CD4-positive, alpha-beta T cell treated with Interleukin-4 for 1 hour (primary cell): ENCODE results near the gene ELK1.

Source experiments
- DNase-seq, 2 donors: peaks; one replicate each; pipeline ENCODE4 v3.0.0-alpha.2; 2020 to 2022

Gene ELK1

DNA sequence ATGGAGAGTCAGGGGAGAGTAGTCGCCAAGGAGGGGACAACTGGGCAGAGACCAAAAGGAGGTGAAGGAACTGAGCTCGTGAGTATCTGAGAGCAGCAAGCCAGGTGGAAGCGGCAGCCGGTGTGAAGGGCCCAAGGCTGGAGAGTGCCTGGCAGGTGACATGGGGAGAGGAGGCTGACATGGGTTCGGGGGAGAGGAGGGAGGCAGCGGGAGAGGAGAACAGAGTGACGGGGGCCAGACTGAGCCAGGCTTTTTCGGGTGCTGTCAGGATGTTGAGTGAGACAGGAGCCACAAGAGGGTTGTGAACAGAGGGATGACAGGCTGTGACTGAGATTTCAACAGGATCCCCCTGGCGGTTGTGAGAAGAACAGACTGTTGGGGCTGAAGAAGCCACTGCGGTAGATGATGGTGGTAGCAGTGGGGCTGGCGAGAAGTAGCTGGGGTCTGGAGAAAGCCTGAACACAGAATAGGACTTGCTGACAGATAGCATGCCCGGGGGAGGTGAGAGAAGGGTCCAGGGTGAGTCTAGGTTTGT, 5.7 kb downstream of the ELK1 start:
- peak in 1 of 2 donors; percentile 24 for DNase-seq

DNA sequence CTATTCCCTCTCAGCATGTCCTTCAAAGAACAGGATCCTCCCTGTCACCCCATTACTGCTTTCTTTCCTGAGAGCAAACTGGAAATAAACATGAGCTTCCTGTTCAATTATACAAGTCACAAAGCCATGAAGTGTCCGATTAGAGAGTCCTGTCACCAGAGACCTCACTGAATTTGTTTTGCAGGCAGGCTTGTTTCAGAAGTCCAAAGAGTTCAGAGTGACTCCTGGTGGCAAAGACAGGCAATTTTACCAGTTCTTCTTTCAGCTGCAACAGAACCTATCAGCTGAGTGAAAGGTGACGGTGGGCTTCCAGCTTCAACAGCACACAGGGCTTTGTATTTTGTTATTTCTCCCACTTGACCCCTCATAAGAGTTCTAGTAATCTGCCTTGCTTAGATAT, 6.4 kb downstream of the ELK1 start:
- no peak for DNase-seq

DNA sequence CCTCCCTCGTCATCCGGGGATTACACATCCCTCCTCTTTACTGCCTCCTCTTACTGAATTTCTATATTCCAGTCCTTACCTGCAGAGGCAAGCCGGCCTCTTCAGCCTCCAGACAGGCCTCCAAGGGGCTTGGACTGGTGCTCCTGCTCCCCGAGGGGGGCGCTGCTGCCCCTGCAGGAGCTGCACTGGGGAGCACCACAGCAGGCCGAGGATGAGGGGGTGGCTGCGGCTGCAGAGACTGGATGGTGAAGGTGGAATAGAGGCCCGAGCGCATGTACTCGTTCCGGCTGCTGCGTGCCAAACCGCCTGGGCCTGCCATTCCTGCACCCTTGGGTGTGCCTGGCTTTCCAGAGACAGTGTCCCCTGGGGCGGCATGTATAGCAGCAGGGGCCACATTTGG, 11.5 kb downstream of the ELK1 start:
- no peak for DNase-seq

DNA sequence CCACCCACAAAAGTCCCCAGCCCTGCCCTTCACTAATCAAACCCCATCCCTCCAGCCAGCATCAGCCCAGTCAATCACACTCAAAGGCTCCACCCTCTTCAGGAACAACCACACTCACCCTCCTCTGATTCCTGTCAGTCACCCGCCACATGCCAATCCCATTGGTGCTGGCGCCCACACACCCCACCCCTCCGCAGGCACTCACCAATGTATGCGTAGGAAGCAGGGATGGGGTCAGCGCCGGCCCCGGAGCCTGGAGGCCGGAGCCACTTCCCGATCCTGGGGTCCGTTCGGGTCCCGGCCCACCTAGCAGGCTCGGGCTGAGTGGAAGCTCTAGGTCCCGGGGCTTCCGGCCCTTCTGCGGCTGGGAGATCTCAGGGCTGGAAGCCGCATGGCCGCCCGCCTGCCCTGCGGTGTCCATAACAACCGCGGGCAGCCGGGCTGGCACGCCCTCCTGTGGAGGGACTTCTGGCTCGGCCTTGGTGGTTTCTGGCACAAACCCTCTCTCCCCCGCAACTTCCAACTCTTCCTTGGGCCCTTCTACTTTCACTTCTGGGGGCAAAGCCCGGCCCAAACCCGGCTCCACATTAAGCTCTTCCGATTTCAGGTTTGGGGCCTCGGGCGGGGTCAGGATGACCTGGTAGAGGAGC, 12.7 kb downstream of the ELK1 start:
- peak; percentile 48 to 59 for DNase-seq

DNA sequence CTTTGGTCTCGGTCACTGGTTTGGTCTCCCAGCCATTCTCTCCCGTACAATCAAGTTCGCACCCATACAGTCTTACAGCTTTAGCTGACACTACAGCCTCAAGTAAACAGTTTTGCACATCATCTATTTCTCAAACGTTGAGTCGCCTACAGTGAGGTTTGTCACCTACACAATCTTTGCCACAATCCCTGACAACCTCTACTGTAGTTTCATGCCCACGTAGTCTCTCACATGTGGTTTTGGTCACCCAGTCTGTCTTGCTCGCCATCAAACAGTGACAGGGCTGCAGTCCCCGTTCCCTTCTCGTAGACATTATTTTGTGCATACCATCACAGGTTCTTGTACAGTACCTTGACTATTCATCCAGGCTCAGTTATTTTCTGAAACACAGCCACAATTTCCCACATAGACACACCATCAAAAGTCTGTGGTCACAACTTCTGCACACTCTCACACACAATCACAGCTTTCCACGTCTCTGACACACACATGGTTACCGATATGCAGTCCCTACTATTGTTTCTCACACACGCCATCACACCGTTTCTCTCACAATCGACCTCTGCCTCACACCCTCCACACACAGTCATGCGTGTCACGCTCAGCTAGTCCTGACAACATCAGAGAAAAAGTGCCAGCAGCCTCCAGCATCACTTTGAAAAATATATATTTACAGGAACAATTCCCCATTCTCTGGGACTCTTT, 15.3 kb downstream of the ELK1 start:
- peak in 1 of 2 donors; percentile 35 for DNase-seq

DNA sequence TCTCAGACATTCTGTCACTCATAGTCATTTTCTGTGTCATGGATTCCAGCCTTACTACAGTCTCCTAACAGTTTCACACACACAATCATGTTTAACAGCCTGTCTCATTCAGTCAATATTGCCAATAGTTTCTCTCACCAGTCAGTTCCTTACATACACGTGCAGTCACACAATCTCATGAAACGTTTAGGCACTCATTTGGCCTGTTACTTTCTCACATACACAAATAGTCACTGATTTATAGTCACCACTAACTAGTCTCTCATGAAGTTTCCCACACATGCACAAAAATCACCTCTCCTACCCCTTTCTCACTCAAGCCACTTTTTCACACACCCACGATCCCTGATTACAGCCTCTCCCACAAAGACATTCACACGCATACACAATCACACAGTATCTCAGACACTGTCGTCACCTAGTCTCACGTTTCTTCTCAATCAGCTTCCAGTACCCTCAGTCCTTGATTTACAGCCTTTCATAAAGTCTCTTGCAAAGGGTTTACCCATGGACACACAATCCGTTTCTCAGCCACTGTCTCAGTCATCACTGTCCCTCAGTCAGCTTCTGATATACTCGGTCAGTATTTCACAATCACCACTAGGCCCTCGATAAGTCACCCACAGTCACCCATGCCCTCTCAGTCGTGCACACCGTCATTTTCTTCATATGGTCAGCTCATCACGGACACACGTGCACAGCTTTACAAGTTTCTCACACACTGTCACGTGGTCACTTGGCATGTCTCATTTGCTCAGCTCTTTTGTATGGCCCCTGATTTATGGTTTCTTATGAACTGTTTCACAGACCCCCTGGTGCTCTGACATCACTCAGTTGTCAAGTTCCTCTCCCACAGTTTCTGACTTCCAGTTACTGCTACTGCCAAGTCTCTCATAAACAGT, 16.4 kb downstream of the ELK1 start:
- DNase-seq, result peak in 1 of 2 donors; percentile 65

DNA sequence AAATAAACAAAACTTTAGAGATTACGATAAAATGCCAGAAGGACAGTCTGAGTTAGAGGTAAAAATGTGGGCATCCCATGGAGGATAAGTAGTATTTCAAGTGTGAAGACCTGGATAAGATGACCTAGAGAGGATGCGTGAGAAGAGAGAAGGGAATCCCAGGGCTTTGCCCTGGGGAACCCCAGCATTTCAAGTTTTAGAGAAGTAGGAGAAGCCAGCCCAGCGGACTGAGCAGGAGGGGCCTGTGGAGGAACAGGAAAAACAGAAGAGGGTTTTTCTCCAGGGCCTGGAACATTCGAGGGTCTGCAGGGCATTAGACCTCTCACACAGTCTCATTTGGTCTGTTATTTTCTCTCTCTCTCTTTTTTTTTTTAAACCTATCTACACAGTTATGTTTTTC, 17.7 kb downstream of the ELK1 start:
- DNase-seq, result peak in 1 of 2 donors; percentile 47

DNA sequence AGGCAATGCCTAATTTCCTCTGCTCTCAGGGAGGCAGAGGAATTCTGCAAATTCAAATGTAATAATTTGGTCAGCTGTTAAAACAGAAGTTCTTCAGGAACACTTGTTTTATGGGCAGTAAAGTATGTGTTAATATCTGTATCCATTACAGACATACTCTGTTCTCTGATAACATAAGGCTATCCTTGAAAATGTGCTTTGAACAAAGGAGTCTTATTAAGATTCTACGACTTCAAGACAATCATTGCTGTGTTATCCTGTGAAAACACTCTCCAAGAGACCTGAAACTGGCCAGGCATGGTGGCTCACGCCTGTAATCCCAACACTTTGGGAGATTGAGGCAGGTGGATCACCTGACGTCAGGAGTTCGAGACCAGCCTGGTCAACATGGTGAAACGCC, 18.7 kb downstream of the ELK1 start:
- DNase-seq, result no peak

DNA sequence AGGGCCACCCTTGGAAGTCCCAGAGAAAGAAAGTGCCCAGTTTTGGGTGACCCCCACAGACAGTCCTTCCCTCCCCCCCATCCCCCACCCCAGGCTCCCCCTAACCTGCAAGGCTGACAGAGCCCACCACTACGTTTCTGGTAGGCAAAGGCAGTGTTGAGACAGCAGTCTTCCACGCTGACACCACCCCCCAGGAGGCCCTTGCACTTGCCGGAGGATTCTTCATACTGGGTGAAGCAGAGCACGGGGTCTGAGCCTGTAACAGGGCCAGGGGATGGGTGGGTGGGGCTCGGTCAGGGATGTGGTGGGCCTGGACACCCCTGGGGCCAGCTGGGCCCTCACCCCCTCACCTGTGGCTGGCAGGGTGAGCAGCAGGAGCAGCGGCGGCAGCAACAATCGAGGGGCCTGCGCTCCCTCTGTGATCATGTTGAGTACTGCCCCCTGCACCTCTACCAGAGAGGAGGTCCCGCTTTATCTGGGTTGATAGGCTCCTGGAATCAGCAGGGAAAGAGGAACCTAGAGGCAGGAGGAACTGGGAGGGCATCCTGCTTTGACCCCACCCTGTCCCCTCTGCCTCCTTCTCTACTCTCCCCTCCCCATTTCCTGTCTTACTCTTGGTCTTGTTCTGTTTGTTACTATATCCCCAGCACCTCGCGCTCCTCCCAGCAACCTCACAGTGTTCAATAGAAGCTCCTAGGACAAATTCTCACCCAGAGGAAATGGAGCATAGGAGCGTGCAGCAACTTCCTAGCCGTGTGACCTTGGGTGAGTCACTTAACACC, 20.8 kb downstream of the ELK1 start, which contains the start of gene CFP:
CFP (minus strand) TSS at position 512 of the 782 bp plus-strand sequence; CDS start at position 426, 86 bp downstream.
- no peak for DNase-seq

DNA sequence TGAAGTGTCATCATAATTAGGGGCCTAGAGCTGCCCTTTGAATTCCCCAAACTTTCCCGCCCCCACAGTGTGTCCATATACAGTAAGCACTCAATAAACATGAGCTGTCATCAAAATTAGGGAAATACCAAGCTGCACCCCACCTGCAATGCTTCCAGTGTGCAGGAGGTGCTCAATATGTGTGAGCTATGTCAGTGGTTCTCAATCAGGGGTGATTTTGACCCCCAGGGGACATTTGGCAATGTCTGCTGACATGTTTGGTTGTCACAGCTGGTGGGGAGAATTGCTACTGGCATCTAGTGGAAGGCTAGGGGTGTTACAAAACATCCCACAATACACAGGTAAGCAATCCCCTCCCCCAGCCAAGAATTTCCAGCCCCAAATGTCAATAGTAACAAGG, 21.4 kb downstream of the ELK1 start:
- peak in 1 of 2 donors; percentile 26 for DNase-seq

DNA sequence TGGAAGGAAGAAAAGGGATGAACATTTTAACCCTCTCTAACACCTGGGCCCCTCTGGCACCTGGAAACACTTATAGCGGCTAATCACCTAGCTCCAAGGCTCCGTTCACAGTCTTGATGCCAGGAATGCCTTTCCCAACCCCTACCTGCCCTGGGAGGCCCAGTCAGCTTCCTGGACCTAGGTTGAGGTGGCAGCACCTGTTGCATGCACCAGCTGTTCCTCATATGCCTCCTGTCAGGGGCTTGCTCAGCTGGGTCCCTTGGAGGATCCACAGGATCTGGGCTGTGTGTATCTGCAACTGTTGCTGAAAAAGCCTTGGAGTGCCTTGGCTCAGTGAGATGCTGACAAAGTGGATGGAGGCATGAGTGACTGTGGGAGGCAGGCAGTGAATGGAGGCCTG, 25.0 kb downstream of the ELK1 start:
- DNase-seq, result no peak

DNA sequence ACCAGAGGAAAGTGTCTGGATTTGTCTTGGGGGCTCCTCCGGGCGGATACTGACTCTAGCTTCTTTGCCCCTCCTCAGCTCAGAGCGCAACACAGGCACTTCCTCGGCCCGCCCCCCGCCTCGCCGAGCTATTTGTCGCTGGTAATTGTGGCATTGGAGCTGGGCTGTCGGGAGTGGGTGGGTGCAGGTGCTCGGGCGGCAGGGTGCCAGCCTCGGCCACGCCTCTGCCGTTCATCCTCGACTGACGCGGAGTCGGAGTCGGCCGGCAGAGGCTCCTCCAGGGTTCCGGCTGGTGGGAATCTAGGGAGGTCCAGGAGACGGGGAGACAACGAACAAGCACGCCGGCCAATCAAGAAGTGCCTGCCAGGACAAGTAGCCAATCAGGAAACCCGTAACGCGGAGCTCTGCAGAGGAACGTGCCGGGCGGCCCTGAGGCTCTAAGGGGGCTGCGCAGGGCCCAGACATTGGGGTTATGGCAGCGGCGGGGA, 26.8 kb downstream of the ELK1 start:
- peak; percentile 52 to 58 for DNase-seq

DNA sequence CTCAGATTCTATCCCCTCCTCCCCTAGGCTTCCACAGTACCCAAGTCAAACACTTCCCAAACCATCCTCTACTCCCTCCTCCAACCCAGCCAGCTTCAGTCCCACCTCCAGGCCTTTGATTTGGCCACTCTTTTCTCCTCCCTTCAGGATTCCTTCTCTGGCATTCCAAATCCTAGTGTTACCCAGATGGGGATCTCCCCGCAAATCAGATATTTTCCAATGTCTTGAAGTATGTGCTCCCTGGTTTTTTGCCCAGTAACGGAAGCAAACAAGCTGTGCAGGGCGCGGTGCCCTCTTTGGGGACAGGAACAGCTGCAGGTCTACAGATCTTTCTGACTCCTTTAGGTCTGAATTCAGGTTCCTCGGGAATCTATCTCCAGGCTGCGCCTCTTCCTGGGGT, 28.5 kb downstream of the ELK1 start:
- no peak for DNase-seq

DNA sequence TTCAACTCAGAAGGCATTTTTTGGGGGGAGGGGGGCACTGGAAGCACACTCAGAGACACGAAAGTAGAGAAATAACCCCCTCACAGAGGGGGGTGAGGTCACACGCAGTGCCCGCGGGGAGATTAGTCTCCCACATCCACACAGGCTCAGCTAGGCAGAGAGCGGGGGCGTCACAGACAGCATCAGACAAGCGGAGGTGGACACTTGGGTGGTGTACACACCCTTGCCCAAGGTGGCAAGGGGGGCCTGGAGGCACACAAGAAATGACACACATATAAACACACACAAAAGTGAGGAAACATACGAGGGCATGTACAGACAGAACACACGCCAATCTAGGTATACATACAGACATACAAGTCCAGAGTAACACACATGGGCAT, 30.1 kb downstream of the ELK1 start:
- no peak for DNase-seq

DNA sequence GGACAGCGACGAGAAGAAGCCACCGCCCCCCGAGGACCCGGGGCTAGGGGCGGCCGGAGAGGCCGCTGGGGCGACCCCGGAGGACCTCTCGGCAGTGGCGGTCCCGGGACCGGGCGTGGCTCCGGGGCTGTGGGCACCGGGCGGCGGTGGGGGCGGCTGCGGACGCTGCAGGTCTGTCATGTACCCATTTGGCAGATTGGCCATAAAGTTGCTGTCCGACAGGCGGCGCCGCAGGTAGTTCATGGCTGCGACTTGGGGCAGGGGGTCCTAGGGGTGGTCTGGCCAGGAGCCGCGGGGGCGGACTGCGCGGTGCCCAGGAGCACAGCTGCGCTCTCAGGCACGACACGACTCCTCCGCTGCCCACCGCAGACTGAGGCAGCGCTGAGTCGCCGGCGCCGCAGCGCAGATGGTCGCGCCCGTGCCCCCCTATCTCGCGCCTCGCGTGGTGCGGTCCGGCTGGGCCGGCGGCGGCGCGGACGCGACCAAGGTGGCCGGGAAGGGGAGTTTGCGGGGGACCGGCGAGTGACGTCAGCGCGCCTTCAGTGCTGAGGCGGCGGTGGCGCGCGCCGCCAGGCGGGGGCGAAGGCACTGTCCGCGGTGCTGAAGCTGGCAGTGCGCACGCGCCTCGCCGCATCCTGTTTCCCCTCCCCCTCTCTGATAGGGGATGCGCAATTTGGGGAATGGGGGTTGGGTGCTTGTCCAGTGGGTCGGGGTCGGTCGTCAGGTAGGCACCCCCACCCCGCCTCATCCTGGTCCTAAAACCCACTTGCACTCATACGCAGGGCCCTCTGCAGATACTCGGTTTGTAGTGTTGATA, 30.7 kb downstream of the ELK1 start, which contains the start of gene SYN1:
SYN1 (minus strand) TSS at position 372 of the 817 bp plus-strand sequence; CDS start at position 243, 129 bp downstream.
- peak; percentile 84 to 86 for DNase-seq

DNA sequence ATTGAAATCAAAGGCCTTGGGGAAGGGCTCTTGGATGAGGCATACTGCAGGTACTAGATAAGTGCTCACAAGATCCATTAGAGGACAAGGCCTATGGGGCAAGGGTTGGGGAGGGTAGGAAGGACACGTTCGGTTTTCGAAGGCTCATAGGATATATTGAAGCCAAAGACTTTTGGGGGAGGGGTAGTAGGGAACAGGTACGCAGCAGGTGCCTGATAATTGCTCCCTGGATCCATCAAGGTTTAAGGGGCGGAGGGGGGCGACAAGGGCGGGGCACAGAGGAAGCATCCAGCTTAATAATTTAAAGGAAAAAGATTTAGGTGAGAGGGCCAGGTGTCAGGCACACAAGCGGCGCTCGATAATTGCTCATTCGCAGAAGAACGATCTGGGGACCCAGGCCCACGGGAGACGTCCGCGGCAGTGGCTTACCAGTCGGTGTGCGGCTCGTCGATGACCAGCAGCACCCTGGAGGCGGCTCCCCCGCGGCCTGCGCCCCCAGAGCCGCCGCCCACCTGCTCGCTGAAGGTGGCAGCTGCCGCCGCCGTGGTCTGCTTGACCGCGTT, 31.4 kb downstream of the ELK1 start:
- no peak for DNase-seq

DNA sequence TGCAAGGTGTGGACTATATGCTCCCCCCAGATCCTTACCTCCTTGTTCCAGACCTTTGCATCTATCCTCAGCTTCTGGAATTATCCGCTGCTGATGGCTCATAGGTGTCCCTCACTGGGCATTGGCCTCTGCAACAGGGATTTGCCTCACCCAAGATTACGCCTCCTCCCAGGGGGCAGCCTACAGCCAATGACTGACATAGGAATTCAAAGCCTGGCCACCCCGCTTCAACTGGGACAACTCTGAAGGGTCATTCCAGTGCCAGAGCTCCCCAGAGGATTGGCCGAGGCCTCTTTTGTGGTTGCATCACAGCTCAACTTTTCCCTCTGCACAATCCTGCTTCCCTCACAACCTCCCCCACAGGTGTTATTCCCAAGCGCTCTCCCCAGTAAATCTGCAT, 35.7 kb downstream of the ELK1 start:
- peak in 1 of 2 donors; percentile 3 for DNase-seq

DNA sequence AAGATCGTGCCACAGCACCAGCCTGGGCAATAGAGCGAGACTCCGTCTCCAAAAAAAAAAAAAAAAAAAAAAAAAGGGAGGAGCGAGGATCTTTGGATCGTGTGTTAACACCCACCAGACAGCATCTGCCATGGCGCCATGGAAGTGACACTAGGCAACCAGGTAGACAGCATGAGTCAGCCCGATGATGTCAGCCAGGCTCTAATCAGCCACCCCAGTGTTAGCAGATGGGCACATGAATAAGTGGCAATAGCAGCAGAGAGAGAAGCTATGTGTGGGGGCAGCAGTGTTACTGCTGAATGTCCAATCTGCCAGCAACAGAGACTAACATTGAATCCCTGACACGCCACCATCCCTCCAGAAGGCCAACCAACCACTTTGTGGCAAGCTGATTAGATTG, 37.3 kb downstream of the ELK1 start:
- no peak for DNase-seq

DNA sequence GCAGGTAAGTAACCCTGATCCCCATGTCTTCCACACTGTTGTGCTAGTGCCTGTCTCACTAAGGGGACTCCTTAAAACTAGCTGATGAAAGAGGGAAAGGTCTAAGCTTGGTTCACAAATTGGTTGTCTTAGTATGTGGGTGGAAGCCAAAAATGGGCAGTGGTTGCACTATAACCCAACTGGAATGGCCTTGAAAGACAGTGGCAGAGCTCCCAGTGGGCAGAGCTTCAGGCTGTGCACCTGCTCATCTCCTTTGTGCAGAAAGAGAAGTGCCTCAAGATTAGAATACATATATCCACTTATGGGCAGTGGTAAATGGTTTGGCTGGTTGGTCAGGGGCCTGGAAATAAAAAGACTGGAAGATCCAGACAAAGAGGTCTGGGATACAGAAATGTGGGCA, 37.9 kb downstream of the ELK1 start:
- DNase-seq, result no peak

DNA sequence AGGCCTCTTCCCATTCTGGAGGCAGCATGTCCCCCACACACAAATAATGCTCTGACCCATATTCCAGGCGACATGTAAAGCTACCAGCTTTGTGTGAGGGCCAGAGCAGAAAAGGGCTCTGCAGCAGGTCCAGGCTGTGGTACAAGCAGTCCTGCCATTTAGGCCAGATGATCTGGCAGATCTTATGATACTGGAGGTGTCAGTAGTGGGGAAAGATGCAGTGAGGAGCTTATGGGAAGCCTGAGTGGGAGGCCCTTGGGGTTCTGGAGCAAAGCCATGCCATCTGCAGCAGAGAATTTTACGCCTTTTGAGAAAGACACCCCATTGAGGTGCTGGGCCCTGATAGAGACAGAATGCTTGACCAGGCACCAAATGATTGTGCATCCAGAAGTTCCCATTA, 38.4 kb downstream of the ELK1 start:
- peak in 1 of 2 donors; percentile 6 for DNase-seq

DNA sequence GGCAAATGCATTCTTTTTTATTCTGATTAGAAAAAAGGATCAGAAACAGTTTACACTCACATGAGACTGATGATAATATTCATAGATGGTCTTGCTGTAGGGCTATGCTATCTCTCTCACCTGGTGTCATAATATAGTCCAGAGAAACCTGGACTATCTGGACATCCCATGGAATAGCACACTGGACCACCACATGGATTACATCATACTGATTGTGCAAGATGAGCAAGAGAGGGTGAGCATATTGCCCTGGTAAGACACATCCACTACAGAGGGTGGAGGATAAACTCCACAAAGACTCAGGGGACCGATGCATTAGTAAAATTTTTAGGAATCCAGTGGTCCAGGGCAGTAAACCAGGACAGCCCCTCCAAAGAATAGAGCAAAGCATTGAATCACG, 38.9 kb downstream of the ELK1 start:
- DNase-seq, result no peak
